Body of pancreas (tissue), 4 donors: ENCODE data around the gene SAMD9L.

ENCODE experiments used
- POLR2A ChIP-seq, 3 donors: fragments of 450-650 bp; IDR thresholded peaks; one replicate each; pipeline ENCODE4 v1.6.1; 2016; ENCODE audit warnings: antibody characterized with exemption in 3 of 3, mild to moderate bottlenecking in 2 of 3
- TF ChIP-seq, protein P1 (sequence below), 7 experiments: fragments of 450-650 bp in 4 of 7; fragments of 200-600 bp in 3 of 7; sonication (generic) in 3 of 7; IDR thresholded peaks; one replicate each; pipeline ENCODE4 v1.5.1; 2016 to 2019; ENCODE audit warnings: antibody characterized with exemption in 7 of 7

DNA sequence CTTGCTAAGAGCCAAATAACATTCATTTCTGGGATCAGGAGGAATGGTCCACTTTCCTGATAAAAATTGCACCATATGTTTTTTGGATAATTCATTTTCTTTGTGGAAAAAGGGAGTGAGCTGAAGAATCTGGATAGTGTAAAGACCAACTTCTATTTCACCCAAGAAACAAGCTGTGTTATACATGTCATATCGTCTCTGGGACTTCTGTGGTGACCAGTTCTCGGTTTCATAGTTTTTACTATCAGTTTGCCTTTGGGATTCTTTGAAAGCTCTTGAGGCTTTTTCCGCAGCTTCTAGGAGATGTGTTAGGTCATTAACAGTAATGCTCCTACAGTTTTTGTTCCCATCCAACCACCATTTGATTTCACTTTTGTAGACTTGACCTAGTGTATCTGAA lies 16.0 kb downstream of the SAMD9L start:
- TF ChIP-seq, protein P1, sequence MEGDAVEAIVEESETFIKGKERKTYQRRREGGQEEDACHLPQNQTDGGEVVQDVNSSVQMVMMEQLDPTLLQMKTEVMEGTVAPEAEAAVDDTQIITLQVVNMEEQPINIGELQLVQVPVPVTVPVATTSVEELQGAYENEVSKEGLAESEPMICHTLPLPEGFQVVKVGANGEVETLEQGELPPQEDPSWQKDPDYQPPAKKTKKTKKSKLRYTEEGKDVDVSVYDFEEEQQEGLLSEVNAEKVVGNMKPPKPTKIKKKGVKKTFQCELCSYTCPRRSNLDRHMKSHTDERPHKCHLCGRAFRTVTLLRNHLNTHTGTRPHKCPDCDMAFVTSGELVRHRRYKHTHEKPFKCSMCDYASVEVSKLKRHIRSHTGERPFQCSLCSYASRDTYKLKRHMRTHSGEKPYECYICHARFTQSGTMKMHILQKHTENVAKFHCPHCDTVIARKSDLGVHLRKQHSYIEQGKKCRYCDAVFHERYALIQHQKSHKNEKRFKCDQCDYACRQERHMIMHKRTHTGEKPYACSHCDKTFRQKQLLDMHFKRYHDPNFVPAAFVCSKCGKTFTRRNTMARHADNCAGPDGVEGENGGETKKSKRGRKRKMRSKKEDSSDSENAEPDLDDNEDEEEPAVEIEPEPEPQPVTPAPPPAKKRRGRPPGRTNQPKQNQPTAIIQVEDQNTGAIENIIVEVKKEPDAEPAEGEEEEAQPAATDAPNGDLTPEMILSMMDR (IDR thresholded peaks at IDR 0.05): no peak
- TF ChIP-seq POLR2A (IDR thresholded peaks at IDR 0.05): no peak
